Hepatocyte (in vitro differentiated cells): ENCODE data around the gene MOB3B.

ENCODE experiments used
- EZH2 ChIP-seq: fragments of 200-600 bp; sonication (generic); IDR thresholded peaks from 2 replicates; pipeline ENCODE4 v1.6.1; 2016; ENCODE audit warnings: antibody characterized with exemption, mild to moderate bottlenecking, borderline replicate concordance
- TF ChIP-seq, protein P1 (sequence below): fragments of 200-600 bp; sonication (generic); IDR thresholded peaks from 2 replicates; pipeline ENCODE4 v1.5.1; 2016; ENCODE audit warnings: antibody characterized with exemption, mild to moderate bottlenecking; ENCODE audit not compliant: poor library complexity

DNA sequence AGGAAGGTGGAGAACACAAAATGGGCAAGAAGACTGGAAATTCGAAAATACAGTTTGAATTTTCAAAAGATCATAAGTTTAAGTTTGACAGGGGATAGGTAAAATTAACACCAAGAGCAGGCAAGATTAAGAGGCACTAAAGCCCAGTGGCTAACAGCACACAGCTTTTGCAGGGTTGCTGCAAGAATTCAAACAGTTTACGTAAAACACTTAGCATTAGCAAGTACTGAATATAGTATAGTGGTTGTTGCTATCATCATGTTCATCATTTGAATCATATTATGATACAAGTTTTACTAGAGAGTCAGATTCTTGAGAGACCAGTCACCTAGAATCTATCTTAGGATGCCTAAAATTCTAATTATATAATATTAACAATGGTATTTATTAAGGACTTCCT is 66.8 kb downstream of the MOB3B start:
- TF ChIP-seq, protein P1, sequence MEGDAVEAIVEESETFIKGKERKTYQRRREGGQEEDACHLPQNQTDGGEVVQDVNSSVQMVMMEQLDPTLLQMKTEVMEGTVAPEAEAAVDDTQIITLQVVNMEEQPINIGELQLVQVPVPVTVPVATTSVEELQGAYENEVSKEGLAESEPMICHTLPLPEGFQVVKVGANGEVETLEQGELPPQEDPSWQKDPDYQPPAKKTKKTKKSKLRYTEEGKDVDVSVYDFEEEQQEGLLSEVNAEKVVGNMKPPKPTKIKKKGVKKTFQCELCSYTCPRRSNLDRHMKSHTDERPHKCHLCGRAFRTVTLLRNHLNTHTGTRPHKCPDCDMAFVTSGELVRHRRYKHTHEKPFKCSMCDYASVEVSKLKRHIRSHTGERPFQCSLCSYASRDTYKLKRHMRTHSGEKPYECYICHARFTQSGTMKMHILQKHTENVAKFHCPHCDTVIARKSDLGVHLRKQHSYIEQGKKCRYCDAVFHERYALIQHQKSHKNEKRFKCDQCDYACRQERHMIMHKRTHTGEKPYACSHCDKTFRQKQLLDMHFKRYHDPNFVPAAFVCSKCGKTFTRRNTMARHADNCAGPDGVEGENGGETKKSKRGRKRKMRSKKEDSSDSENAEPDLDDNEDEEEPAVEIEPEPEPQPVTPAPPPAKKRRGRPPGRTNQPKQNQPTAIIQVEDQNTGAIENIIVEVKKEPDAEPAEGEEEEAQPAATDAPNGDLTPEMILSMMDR: no peak
- no peak for TF ChIP-seq EZH2
